ENCODE data around the gene CDKL1.

DNA sequence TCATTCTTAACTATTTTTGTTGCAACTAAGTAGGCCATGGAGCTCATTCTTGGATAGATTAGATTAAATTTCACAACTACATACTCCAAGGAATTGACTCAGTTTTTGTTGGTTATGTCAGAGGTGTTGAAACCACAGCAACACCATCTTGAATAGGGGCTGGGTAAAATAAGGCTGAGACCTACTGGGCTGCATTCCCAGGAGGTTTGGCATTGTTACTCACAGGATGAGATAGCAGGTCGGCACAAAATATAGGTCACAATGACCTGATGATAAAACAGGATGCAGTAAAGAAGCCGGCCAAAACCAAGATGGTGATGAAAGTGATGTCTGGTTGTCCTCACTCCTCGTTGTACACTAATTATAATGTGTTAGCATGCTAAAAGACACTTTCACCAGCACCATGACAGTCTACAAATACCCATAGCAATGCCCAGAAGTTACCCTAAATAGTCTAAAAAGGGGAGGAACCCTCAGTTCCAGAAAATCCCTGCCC is 63.6 kb downstream of the CDKL1 start:
- TF ChIP-seq, protein P1, sequence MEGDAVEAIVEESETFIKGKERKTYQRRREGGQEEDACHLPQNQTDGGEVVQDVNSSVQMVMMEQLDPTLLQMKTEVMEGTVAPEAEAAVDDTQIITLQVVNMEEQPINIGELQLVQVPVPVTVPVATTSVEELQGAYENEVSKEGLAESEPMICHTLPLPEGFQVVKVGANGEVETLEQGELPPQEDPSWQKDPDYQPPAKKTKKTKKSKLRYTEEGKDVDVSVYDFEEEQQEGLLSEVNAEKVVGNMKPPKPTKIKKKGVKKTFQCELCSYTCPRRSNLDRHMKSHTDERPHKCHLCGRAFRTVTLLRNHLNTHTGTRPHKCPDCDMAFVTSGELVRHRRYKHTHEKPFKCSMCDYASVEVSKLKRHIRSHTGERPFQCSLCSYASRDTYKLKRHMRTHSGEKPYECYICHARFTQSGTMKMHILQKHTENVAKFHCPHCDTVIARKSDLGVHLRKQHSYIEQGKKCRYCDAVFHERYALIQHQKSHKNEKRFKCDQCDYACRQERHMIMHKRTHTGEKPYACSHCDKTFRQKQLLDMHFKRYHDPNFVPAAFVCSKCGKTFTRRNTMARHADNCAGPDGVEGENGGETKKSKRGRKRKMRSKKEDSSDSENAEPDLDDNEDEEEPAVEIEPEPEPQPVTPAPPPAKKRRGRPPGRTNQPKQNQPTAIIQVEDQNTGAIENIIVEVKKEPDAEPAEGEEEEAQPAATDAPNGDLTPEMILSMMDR (IDR thresholded peaks at IDR 0.05; ENCODE audit: low read depth, low read length), result no peak
- no peak for TF ChIP-seq EZH2phosphoT487 (IDR thresholded peaks at IDR 0.05; ENCODE audit: low read depth)
